Esophagus squamous epithelium (tissue), 5 donors: Measurements from ENCODE around the gene ERCC5. TPM values are rescaled to one million over a fixed set of nuclear protein-coding genes. Genes with fewer than 3 reads are reported as not detected.

ENCODE experiments used
- DNase-seq: peaks from one replicate; lab custom pipeline; 2025; lab: John Stamatoyannopoulos, UW
- H3K27ac ChIP-seq, 4 donors: fragments of 200-600 bp; sonication (generic); one replicate each; pipeline ENCODE4 v1.5.1; 2016 to 2019; ENCODE audit warnings: mild to moderate bottlenecking in 1 of 4
- H3K27me3 ChIP-seq, 4 donors: fragments of 200-600 bp; sonication (generic); 1 replicate in 3 of 4; 2 replicates in 1 of 4; pipeline versions ENCODE4 v1.5.1 to v1.6.0; 2017 to 2021; ENCODE audit warnings: antibody characterized with exemption in 1 of 4
- H3K36me3 ChIP-seq, 3 donors: fragments of 200-600 bp; sonication (generic); one replicate each; pipeline ENCODE4 v1.5.1; 2016 to 2019
- H3K4me1 ChIP-seq, 3 donors: fragments of 200-600 bp; sonication (generic); one replicate each; pipeline ENCODE4 v1.5.1; 2017 to 2019
- H3K4me3 ChIP-seq, 4 donors: fragments of 200-600 bp; sonication (generic); 1 replicate in 3 of 4; 2 replicates in 1 of 4; pipeline ENCODE4 v1.5.1; 2016 to 2019; ENCODE audit warnings: mild to moderate bottlenecking in 2 of 4, moderate library complexity in 1 of 4
- H3K9me3 ChIP-seq, 3 donors: fragments of 200-600 bp; sonication (generic); one replicate each; pipeline ENCODE4 v1.5.1; 2016 to 2019
- CTCF ChIP-seq, 6 experiments: fragments of 450-650 bp in 4 of 6; fragments of 200-600 bp in 2 of 6; sonication (generic) in 2 of 6; IDR thresholded peaks; one replicate each; pipeline ENCODE4 v1.5.1; 2016 to 2019; ENCODE audit warnings: antibody characterized with exemption in 6 of 6, mild to moderate bottlenecking in 4 of 6, moderate library complexity in 4 of 6
- POLR2A ChIP-seq, 4 donors: fragments of 450-650 bp; IDR thresholded peaks; one replicate each; pipeline ENCODE4 v1.6.1; 2017; ENCODE audit warnings: antibody characterized with exemption in 4 of 4, mild to moderate bottlenecking in 4 of 4, moderate library complexity in 3 of 4
- WGBS, 2 donors: methylation state at CpG; one replicate each; pipeline ENCODE4 v1.1.5; 2018; 5-methylcytosine and 5-hydroxymethylcytosine counted together
- intact Hi-C: fragments of 100-400 bp; cut with DNase I; formaldehyde crosslinking; loops from one replicate; pipeline ENCODE4 v1.15.0; 2022
- total RNA-seq, 4 donors: library from RNA; depleted of rRNA; stranded (reverse); fragments of >200 nt; gene quantifications; one replicate each; pipeline ENCODE4 v1.1.0, GENCODE V29; 2016
- donor health status: DM: yes; HTN: yes; CAD: no.

Gene ERCC5
- total RNA-seq, 4 donors from 2014 or later = 34.9 to 70.1 (median 48.3) TPM

GRCh38 chr13:102872131-102872530, 26.3 kb downstream of the ERCC5 start:
- peaks cover 6 to 95% (median 33%) of the 10 kb centered on the region in 3 donors for H3K36me3 ChIP-seq
- H3K27me3 ChIP-seq = no peaks in the 10 kb centered on the region
- no peak overlapping the region for H3K4me3 ChIP-seq
- no peak for DNase-seq
- intact Hi-C loops = no loop called here
- peaks cover 0 to 11% (median 0%) of the 10 kb centered on the region in 3 donors for H3K4me1 ChIP-seq
- WGBS, 2 donors = 90 to 92% methylated on average over 7 of the region's 7 CpGs
- no peak overlapping the region for H3K27ac ChIP-seq
- H3K9me3 ChIP-seq = no peaks in the 10 kb centered on the region
- TF ChIP-seq CTCF (IDR thresholded peaks at IDR 0.05) (no peak), POLR2A (IDR thresholded peaks at IDR 0.05) (no peak)

- H3K36me3 ChIP-seq = peaks cover 6 to 95% (median 31%) of the 10 kb centered on the region in 3 donors
- TF ChIP-seq CTCF (IDR thresholded peaks at IDR 0.05) = no peak
- no peak for TF ChIP-seq POLR2A (IDR thresholded peaks at IDR 0.05)
- 46 to 65% methylated on average over 1 of the region's 1 CpG for WGBS, 2 donors
These were observed 26.7 kb downstream of the ERCC5 start for GRCh38 chr13:102872531-102872930.

GRCh38 chr13:102873653-102874052, 27.8 kb downstream of the ERCC5 start:
- peaks cover 0 to 11% (median 0%) of the 10 kb centered on the region in 3 donors for H3K4me1 ChIP-seq
- H3K27ac ChIP-seq = no peak overlapping the region
- peaks cover 6 to 86% (median 21%) of the 10 kb centered on the region in 3 donors for H3K36me3 ChIP-seq
- no peaks in the 10 kb centered on the region for H3K9me3 ChIP-seq
- DNase-seq = no peak
- intact Hi-C loops = no loop called here
- no peaks in the 10 kb centered on the region for H3K27me3 ChIP-seq
- TF ChIP-seq POLR2A (IDR thresholded peaks at IDR 0.05) (no peak), CTCF (IDR thresholded peaks at IDR 0.05) (no peak)
- H3K4me3 ChIP-seq = no peak overlapping the region
- WGBS, 2 donors = 37 to 42% methylated on average over 3 of the region's 3 CpGs

More at GRCh38 chr13:102872531-102872930, 26.7 kb downstream of the ERCC5 start:
- no peak for DNase-seq
- no peak overlapping the region for H3K27ac ChIP-seq
- intact Hi-C loops = no loop called here
- H3K4me3 ChIP-seq = no peak overlapping the region
- peaks cover 0 to 11% (median 0%) of the 10 kb centered on the region in 3 donors for H3K4me1 ChIP-seq
- no peaks in the 10 kb centered on the region for H3K9me3 ChIP-seq
- no peaks in the 10 kb centered on the region for H3K27me3 ChIP-seq

GRCh38 chr13:102875256-102875655, 29.4 kb downstream of the ERCC5 start:
- intact Hi-C loops = no loop called here
- Histone ChIP-seq H3K4me3 (no peak overlapping the region), H3K27ac (no peak overlapping the region), H3K27me3 (no peaks in the 10 kb centered on the region), H3K36me3 (peaks cover 6 to 70% (median 17%) of the 10 kb centered on the region in 3 donors), H3K9me3 (no peaks in the 10 kb centered on the region), H3K4me1 (peaks cover 0 to 9% (median 0%) of the 10 kb centered on the region in 3 donors)
- no peak for DNase-seq
- TF ChIP-seq POLR2A (IDR thresholded peaks at IDR 0.05) = no peak
- TF ChIP-seq CTCF (IDR thresholded peaks at IDR 0.05) = no peak
- WGBS, 2 donors = 87 to 91% methylated on average over 4 of the region's 4 CpGs

- H3K27ac ChIP-seq = no peak overlapping the region
- TF ChIP-seq POLR2A (IDR thresholded peaks at IDR 0.05) (no peak), CTCF (IDR thresholded peaks at IDR 0.05) (no peak)
- H3K9me3 ChIP-seq = no peaks in the 10 kb centered on the region
- H3K27me3 ChIP-seq = no peaks in the 10 kb centered on the region
- intact Hi-C loops = no loop called here
- H3K4me3 ChIP-seq = no peak overlapping the region
- no peaks in the 10 kb centered on the region for H3K4me1 ChIP-seq
- 100% methylated on average over 1 of the region's 1 CpG for WGBS, 2 donors
- DNase-seq = no peak
- H3K36me3 ChIP-seq = peaks cover 6 to 61% (median 15%) of the 10 kb centered on the region in 3 donors
These were observed 31.5 kb downstream of the ERCC5 start for GRCh38 chr13:102877303-102877702.
